Upper lobe of right lung (tissue), 1 donor: ENCODE data around the gene TRAF7. TPM values are rescaled to one million over a fixed set of nuclear protein-coding genes. Genes with fewer than 3 reads are reported as not detected.

ENCODE experiments used
- ATAC-seq: fragments of 200-7000 bp; cut with Tn5 transposase; one replicate; pipeline ENCODE4 v1.9.1; 2020; ENCODE audit warnings: mild to moderate bottlenecking, moderate library complexity
- DNase-seq: peaks from one replicate; pipeline ENCODE4 v3.0.0-alpha.2; 2020
- H3K27ac ChIP-seq: fragments of 200-600 bp; one replicate; pipeline ENCODE4 v1.8.0; 2022
- H3K27me3 ChIP-seq: fragments of 200-600 bp; one replicate; pipeline ENCODE4 v1.8.0; 2022; ENCODE audit warnings: mild to moderate bottlenecking
- H3K36me3 ChIP-seq: fragments of 200-600 bp; one replicate; pipeline ENCODE4 v1.8.0; 2022
- H3K4me1 ChIP-seq: fragments of 200-600 bp; one replicate; pipeline ENCODE4 v1.8.0; 2022
- H3K4me3 ChIP-seq: fragments of 200-600 bp; one replicate; pipeline ENCODE4 v1.8.0; 2022; ENCODE audit warnings: mild to moderate bottlenecking
- H3K9me3 ChIP-seq: fragments of 200-600 bp; one replicate; pipeline ENCODE4 v1.8.0; 2022
- CTCF ChIP-seq: fragments of 200-600 bp; IDR thresholded peaks from one replicate; pipeline ENCODE4 v1.8.0; 2022; ENCODE audit warnings: antibody characterized with exemption
- intact Hi-C: fragments of 100-400 bp; cut with DNase I; formaldehyde crosslinking; loops from one replicate; pipeline ENCODE4 v1.11.0; 2022
- total RNA-seq: library from RNA; stranded (reverse); fragmentation: NEBNext Ultra II Directional; extraction: Animal tissue kit (Norgen Biotek cat#: 25700); gene quantifications from one replicate; pipeline ENCODE4 v1.2.1, GENCODE V29; 2021
- donor health status: DM: no; HTN: yes; CAD: no; lungs with severe emphysema.

TRAF7 gene
- total RNA-seq, 1 donor from 2014 or later: 64.3 TPM

DNA sequence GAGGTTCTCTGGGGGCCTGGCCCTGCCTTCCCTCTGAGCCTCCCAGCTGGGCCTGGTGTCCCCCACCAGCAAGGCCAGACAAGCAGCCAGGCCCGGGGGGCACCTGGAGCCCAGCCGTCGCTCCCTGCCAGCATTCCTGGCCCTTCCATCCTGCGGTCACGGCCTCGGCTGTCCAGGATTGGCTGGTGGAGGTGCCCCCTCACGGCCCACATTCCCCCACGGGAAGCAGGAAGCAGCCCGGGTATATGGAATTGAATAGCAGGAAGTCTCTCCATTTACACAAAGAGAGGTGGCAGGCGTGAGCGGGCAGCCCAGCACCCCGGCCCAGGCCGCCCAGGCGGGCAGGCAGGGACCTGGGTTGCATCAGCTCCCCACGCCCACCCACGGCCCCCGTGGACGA is 14.5 kb downstream of the TRAF7 start:
- intact Hi-C loops: no loop called here
- H3K27ac ChIP-seq: peak overlapping the region; percentile 68
- no peaks in the 10 kb centered on the region for H3K9me3 ChIP-seq
- H3K36me3 ChIP-seq: peaks cover 59% of the 10 kb centered on the region
- no peaks in the 10 kb centered on the region for H3K27me3 ChIP-seq
- TF ChIP-seq CTCF: no peak
- H3K4me1 ChIP-seq: no peaks in the 10 kb centered on the region
- H3K4me3 ChIP-seq: peak overlapping the region; percentile 47
- DNase-seq: no peak
- ATAC-seq: peak; percentile 46

GRCh38 chr16:2170587-2171435 is 15.2 kb downstream of the TRAF7 start:
- peaks cover 64% of the 10 kb centered on the region for H3K36me3 ChIP-seq
- no peaks in the 10 kb centered on the region for H3K9me3 ChIP-seq
- no peak for TF ChIP-seq CTCF
- peak overlapping the region; percentile 68 for H3K27ac ChIP-seq
- no peak for DNase-seq
- ATAC-seq: no peak
- no peaks in the 10 kb centered on the region for H3K4me1 ChIP-seq
- H3K27me3 ChIP-seq: no peaks in the 10 kb centered on the region
- H3K4me3 ChIP-seq: peak overlapping the region; percentile 47
- intact Hi-C loops: no loop called here

DNA sequence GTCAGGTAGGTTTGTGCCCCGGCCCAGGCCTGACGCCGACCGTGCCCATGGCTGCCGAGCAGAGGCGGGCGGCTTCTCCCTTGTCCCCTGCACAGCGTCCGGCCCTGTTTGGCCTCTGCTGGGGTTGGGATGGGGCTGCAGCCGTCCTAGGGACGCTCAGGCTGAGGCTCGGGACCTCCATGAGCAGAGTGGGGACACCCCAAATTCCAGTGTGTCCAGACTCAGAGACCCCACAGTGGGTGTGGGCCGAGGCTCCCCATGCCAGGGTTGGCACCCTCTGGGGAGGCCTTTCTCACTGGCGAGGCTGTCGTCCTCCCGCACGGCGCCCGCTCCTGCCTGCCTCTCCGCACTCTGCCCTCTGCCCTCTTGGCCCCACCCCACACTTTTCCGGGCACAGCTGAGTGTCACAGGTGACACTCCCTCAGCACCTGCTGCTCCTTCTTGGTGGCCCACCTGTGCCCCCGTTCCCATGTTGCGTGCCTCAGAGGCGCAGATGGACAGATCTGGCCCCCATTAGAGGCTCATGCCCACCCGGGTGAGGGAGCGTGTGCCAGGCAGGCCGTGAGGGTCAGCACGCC is 16.1 kb downstream of the TRAF7 start:
- intact Hi-C loops: no loop called here
- H3K27me3 ChIP-seq: no peaks in the 10 kb centered on the region
- no peak overlapping the region for H3K27ac ChIP-seq
- no peak for TF ChIP-seq CTCF
- no peak for DNase-seq
- H3K9me3 ChIP-seq: no peaks in the 10 kb centered on the region
- H3K4me1 ChIP-seq: no peaks in the 10 kb centered on the region
- no peak for ATAC-seq
- peaks cover 64% of the 10 kb centered on the region for H3K36me3 ChIP-seq
- H3K4me3 ChIP-seq: peak overlapping the region; percentile 47

DNA sequence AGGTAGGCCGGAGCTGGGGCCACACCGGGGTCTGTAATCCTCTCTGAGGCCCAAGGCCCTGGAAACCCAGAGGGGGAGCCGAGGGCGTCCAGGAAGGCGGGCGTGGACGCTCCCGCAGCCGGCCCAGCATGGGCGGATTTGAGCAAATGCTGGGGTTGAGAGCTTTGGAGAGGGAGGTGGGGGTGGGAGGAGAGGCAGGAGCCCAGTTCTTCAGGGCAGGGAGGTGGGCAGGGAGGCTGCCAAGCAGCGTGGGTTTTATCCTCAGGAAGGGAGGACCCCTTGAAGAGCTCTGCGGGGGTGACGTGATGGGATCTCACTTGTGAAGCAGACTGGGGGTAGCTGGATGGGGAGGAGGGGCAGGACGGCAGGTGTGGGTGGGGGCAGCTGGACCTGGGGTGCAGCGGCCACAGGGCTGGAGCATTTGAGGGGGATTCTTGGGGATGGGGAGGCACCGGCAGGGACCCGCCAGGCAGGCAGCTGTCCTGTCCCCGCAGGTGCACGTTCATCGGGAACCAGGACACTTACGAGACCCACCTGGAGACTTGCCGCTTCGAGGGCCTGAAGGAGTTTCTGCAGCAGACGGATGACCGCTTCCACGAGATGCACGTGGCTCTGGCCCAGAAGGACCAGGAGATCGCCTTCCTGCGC is 17.2 kb downstream of the TRAF7 start:
- DNase-seq (no peak), ATAC-seq (no peak)
- no peak for TF ChIP-seq CTCF
- Histone ChIP-seq H3K9me3 (no peaks in the 10 kb centered on the region), H3K27ac (no peak overlapping the region), H3K4me3 (no peak overlapping the region), H3K27me3 (no peaks in the 10 kb centered on the region), H3K36me3 (peaks cover 55% of the 10 kb centered on the region), H3K4me1 (no peaks in the 10 kb centered on the region)
- intact Hi-C loops: no loop called here

GRCh38 chr16:2173366-2173765 is 17.8 kb downstream of the TRAF7 start:
- no peak for TF ChIP-seq CTCF

More at GRCh38 chr16:2173366-2173765, 17.8 kb downstream of the TRAF7 start:
- H3K4me1 ChIP-seq: no peaks in the 10 kb centered on the region
- H3K4me3 ChIP-seq: no peak overlapping the region
- ATAC-seq (no peak), DNase-seq (no peak)
- no peaks in the 10 kb centered on the region for H3K27me3 ChIP-seq
- H3K9me3 ChIP-seq: no peaks in the 10 kb centered on the region
- intact Hi-C loops: no loop called here
- peaks cover 50% of the 10 kb centered on the region for H3K36me3 ChIP-seq
- no peak overlapping the region for H3K27ac ChIP-seq
